Sigmoid colon (tissue), 7 donors: Measurements from ENCODE around the gene MADD. TPM values are rescaled to one million over a fixed set of nuclear protein-coding genes. Genes with fewer than 3 reads are reported as not detected.

Experiments
- DNase-seq: peaks from one replicate; pipeline ENCODE4 v3.0.0-alpha.2; 2019
- H3K27ac ChIP-seq, 4 donors: fragments of 200-600 bp; sonication (generic); one replicate each; pipeline ENCODE4 v1.5.1; 2016 to 2019; ENCODE audit warnings: mild to moderate bottlenecking in 1 of 4
- H3K27me3 ChIP-seq, 3 donors: fragments of 200-600 bp; sonication (generic); one replicate each; pipeline ENCODE4 v1.5.1; 2019; ENCODE audit warnings: mild to moderate bottlenecking in 1 of 3
- H3K36me3 ChIP-seq, 4 donors: fragments of 200-600 bp; sonication (generic); one replicate each; pipeline ENCODE4 v1.5.1; 2016 to 2019
- H3K4me1 ChIP-seq, 4 donors: fragments of 200-600 bp; sonication (generic); one replicate each; pipeline ENCODE4 v1.5.1; 2017 to 2019
- H3K4me3 ChIP-seq, 4 donors: fragments of 200-600 bp; sonication (generic); one replicate each; pipeline ENCODE4 v1.5.1; 2017 to 2019; ENCODE audit warnings: mild to moderate bottlenecking in 2 of 4, moderate library complexity in 1 of 4
- H3K9me3 ChIP-seq, 4 donors: fragments of 200-600 bp in 3 of 4; sonication (generic) in 3 of 4; one replicate each; pipeline versions ENCODE4 v1.5.1 to v1.6.1; 2013 to 2019
- CTCF ChIP-seq, 4 experiments: fragments of 450-650 bp in 3 of 4; fragments of 200-600 bp in 1 of 4; IDR thresholded peaks; one replicate each; pipeline ENCODE4 v1.5.1; 2016 to 2019; ENCODE audit warnings: antibody characterized with exemption in 4 of 4, mild to moderate bottlenecking in 3 of 4, moderate library complexity in 2 of 4
- EP300 ChIP-seq, 4 donors: sonication (generic); formaldehyde crosslinking; IDR thresholded peaks; one replicate each; pipeline ENCODE4 v1.6.1; 2017; ENCODE audit warnings: antibody characterized with exemption in 4 of 4
- POLR2A ChIP-seq, 2 donors: fragments of 450-650 bp; IDR thresholded peaks; one replicate each; pipeline ENCODE4 v1.6.1; 2016; ENCODE audit warnings: antibody characterized with exemption in 2 of 2, mild to moderate bottlenecking in 2 of 2, moderate library complexity in 2 of 2
- POLR2AphosphoS5 ChIP-seq, 4 donors: sonication (generic); formaldehyde crosslinking; IDR thresholded peaks; one replicate each; pipeline ENCODE4 v1.6.1; 2017; ENCODE audit warnings: antibody characterized with exemption in 4 of 4
- WGBS, 2 donors: extraction: QIAGEN DNeasy Blood & Tissue Kit; methylation state at CpG; one replicate each; pipeline ENCODE4 v1.1.7; 2013; 5-methylcytosine and 5-hydroxymethylcytosine counted together
- intact Hi-C: fragments of 100-400 bp; cut with DNase I; formaldehyde crosslinking; loops from one replicate; pipeline ENCODE4 v1.15.1; 2023
- polyA plus RNA-seq, 3 donors: library from polyadenylated mRNA; stranded (reverse); fragments of 200-250 nt; gene quantifications; one replicate each; pipeline ENCODE4 v1.2.3, GENCODE V29; 2013
- total RNA-seq, 4 donors: library from RNA; depleted of rRNA; stranded (reverse); fragments of >200 nt; gene quantifications; one replicate each; pipeline ENCODE4 v1.1.0, GENCODE V29; 2016
- donor health status: healthy with polysubstance abuse.
- donor health status: Bipolar disorder and iron deficiency.
- donor health status: healthy.

The MADD gene
- total and polyA plus RNA-seq, 7 donors = 18.6 to 55.7 (median 32.5) TPM

DNA sequence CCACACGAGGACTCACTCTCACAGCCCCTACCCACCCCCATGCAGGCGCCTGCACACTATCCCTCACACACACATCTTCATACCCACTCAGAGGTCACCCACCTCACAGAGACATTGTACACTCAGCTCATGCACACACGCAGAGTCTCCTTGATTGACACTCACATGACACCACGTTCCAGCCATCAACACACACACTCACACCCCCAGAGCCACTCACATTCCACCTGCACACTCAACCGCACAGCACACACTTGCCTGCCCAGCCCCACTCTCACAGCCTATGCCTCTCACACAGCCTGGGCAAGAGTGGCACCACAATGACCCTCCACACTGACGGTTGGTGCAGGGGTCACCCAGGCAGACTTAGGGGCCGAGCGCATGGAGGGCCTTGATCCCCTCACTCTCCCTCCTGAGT lies 106.2 kb downstream of the MADD start:
- H3K4me1 ChIP-seq = peaks cover 0 to 6% (median 0%) of the 10 kb centered on the region in 4 donors
- TF ChIP-seq CTCF (IDR thresholded peaks at IDR 0.05) (no peak), POLR2AphosphoS5 (IDR thresholded peaks at IDR 0.05) (no peak), EP300 (IDR thresholded peaks at IDR 0.05) (no peak), POLR2A (IDR thresholded peaks at IDR 0.05) (no peak)
- 76 to 80% methylated on average over 8 of the region's 8 CpGs for WGBS, 2 donors
- no peak for DNase-seq
- H3K4me3 ChIP-seq = peak overlapping the region in 3 of 4 donors; percentile 19 to 38 (median 35)
- intact Hi-C loops = no loop called here
- no peaks in the 10 kb centered on the region for H3K9me3 ChIP-seq
- H3K36me3 ChIP-seq = no peaks in the 10 kb centered on the region
- no peak overlapping the region for H3K27ac ChIP-seq
- no peaks in the 10 kb centered on the region for H3K27me3 ChIP-seq

- H3K4me1 ChIP-seq = peaks cover 0 to 6% (median 0%) of the 10 kb centered on the region in 4 donors
- no peaks in the 10 kb centered on the region for H3K9me3 ChIP-seq
- WGBS, 2 donors = 53 to 67% methylated on average over 14 of the region's 14 CpGs
- H3K27me3 ChIP-seq = no peaks in the 10 kb centered on the region
- peak overlapping the region in 3 of 4 donors; percentile 19 to 38 (median 35) for H3K4me3 ChIP-seq
- no peak for TF ChIP-seq POLR2A (IDR thresholded peaks at IDR 0.05)
- TF ChIP-seq POLR2AphosphoS5 (IDR thresholded peaks at IDR 0.05) = no peak
- no peaks in the 10 kb centered on the region for H3K36me3 ChIP-seq
- H3K27ac ChIP-seq = peak overlapping the region; percentile 47 to 67 (median 56)
- intact Hi-C loops = no loop called here
- no peak for DNase-seq
These were observed 106.8 kb downstream of the MADD start for GRCh38 chr11:47376525-47377371.

DNA sequence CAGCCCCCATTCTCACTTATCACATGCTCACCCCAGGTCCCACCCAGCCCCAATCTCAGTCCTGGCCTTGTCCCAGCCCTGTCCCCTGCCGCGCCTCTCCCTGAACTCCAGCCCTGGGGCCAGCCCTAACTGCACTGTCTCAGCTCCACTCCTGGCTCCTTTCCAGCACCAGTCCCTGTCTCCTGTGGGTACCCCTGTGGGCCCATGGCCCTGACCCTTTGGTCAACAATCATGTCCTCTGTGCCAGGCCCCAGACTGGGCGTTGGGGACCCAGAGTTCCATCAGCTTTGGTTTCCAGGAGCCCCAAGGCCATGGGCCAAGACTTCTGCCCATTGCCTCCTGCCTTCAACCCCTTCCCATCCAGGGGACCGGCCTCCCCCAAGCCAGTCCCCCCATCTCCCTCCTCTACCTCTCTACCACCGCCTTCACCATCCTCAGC lies 107.7 kb downstream of the MADD start:
- 59 to 71% methylated on average over 5 of the region's 5 CpGs for WGBS, 2 donors
- Histone ChIP-seq H3K27me3 (no peaks in the 10 kb centered on the region), H3K27ac (peak overlapping the region; percentile 47 to 67 (median 56)), H3K4me3 (peak overlapping the region in 3 of 4 donors; percentile 19 to 38 (median 35)), H3K36me3 (no peaks in the 10 kb centered on the region), H3K4me1 (peaks cover 0 to 6% (median 0%) of the 10 kb centered on the region in 4 donors), H3K9me3 (no peaks in the 10 kb centered on the region)
- TF ChIP-seq CTCF (IDR thresholded peaks at IDR 0.05) (no peak), POLR2A (IDR thresholded peaks at IDR 0.05) (no peak)
- no peak for DNase-seq
- intact Hi-C loops = no loop called here

GRCh38 chr11:47378010-47378835 lies 108.3 kb downstream of the MADD start, which contains the start of gene SPI1:
SPI1 (minus strand) TSS chr11:47378547; CDS start chr11:47378353, 194 bp downstream.
- H3K4me1 ChIP-seq = peaks cover 0 to 6% (median 0%) of the 10 kb centered on the region in 4 donors
- no peaks in the 10 kb centered on the region for H3K9me3 ChIP-seq
- peak within 1 kb of the TSS in 3 of 4 donors; percentile 19 to 38 (median 35) for H3K4me3 ChIP-seq
- H3K27ac ChIP-seq = peak within 1 kb of the TSS; percentile 47 to 67 (median 56)
- peak; percentile 85 for DNase-seq
- TF ChIP-seq POLR2A (IDR thresholded peaks at IDR 0.05) (peak in 1 of 2 donors; percentile 22), CTCF (IDR thresholded peaks at IDR 0.05) (no peak), POLR2AphosphoS5 (IDR thresholded peaks at IDR 0.05) (peak in 2 of 4 donors; percentile 9 to 17)
- H3K27me3 ChIP-seq = no peaks in the 10 kb centered on the region
- WGBS, 2 donors = 54 to 83% methylated on average over 31 of the region's 31 CpGs
- intact Hi-C loops = no loop called here
- H3K36me3 ChIP-seq = no peaks in the 10 kb centered on the region

- Histone ChIP-seq H3K36me3 (no peaks in the 10 kb centered on the region), H3K4me3 (no peak overlapping the region), H3K27ac (peak overlapping the region in 3 of 4 donors; percentile 25 to 67 (median 42)), H3K9me3 (no peaks in the 10 kb centered on the region), H3K4me1 (peaks cover 0 to 6% (median 0%) of the 10 kb centered on the region in 4 donors), H3K27me3 (no peaks in the 10 kb centered on the region)
- intact Hi-C loops = no loop called here
- TF ChIP-seq EP300 (IDR thresholded peaks at IDR 0.05) (no peak), POLR2A (IDR thresholded peaks at IDR 0.05) (no peak), CTCF (IDR thresholded peaks at IDR 0.05) (no peak), POLR2AphosphoS5 (IDR thresholded peaks at IDR 0.05) (no peak)
- no peak for DNase-seq
These were observed 108.9 kb downstream of the MADD start for GRCh38 chr11:47378836-47379170.
